NOMO-1 treated with dmso at 0.1 percent for 144 hours (cell line): ENCODE measurements around the gene ZNF581.

Experiments
- DNase-seq: peaks from one replicate; lab custom pipeline; 2025; ENCODE audit not compliant: unreplicated experiment; lab: John Stamatoyannopoulos, UW

ZNF581 gene

GRCh38 chr19:55691561-55692481 lies 48.4 kb downstream of the ZNF581 start:
- DNase-seq = no peak

- DNase-seq = no peak
These were observed 49.2 kb downstream of the ZNF581 start for GRCh38 chr19:55692681-55693081.

GRCh38 chr19:55693336-55693974 lies 50.0 kb downstream of the ZNF581 start:
- no peak for DNase-seq

- no peak for DNase-seq
These were observed 50.8 kb downstream of the ZNF581 start for GRCh38 chr19:55694241-55694655.

GRCh38 chr19:55694656-55695491 lies 51.4 kb downstream of the ZNF581 start:
- DNase-seq = no peak
